HEK293 (cell line): ENCODE measurements around the gene KCTD14.

Source experiments
- ZNF529 ChIP-seq: fragments of 450-650 bp; formaldehyde crosslinking; IDR thresholded peaks from 2 replicates; pipeline ENCODE4 v1.5.1; 2017; ENCODE audit warnings: missing genetic modification characterization, missing biosample characterization; ENCODE audit not compliant: insufficient replicate concordance
- ZNF558 ChIP-seq: fragments of 450-650 bp; formaldehyde crosslinking; IDR thresholded peaks from 2 replicates; pipeline ENCODE4 v1.5.1; 2016; ENCODE audit warnings: missing biosample characterization, missing genetic modification characterization
- ZNF747 ChIP-seq: fragments of 450-650 bp; formaldehyde crosslinking; IDR thresholded peaks from 2 replicates; pipeline ENCODE4 v1.5.1; 2016; ENCODE audit warnings: missing biosample characterization, missing genetic modification characterization
- TF ChIP-seq, protein P1 (sequence below): fragments of 450-650 bp; formaldehyde crosslinking; IDR thresholded peaks from 2 replicates; pipeline ENCODE4 v1.5.1; 2016; ENCODE audit warnings: missing biosample characterization, missing genetic modification characterization
- TF ChIP-seq, protein P2 (sequence below): fragments of 450-650 bp; formaldehyde crosslinking; IDR thresholded peaks from 2 replicates; pipeline ENCODE4 v1.5.1; 2016; ENCODE audit warnings: missing biosample characterization, missing genetic modification characterization

- TF ChIP-seq, protein P1, sequence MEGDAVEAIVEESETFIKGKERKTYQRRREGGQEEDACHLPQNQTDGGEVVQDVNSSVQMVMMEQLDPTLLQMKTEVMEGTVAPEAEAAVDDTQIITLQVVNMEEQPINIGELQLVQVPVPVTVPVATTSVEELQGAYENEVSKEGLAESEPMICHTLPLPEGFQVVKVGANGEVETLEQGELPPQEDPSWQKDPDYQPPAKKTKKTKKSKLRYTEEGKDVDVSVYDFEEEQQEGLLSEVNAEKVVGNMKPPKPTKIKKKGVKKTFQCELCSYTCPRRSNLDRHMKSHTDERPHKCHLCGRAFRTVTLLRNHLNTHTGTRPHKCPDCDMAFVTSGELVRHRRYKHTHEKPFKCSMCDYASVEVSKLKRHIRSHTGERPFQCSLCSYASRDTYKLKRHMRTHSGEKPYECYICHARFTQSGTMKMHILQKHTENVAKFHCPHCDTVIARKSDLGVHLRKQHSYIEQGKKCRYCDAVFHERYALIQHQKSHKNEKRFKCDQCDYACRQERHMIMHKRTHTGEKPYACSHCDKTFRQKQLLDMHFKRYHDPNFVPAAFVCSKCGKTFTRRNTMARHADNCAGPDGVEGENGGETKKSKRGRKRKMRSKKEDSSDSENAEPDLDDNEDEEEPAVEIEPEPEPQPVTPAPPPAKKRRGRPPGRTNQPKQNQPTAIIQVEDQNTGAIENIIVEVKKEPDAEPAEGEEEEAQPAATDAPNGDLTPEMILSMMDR, result no peak
- TF ChIP-seq ZNF529, result no peak
- no peak for TF ChIP-seq ZNF747 (tag by site-specific recombination)
- TF ChIP-seq, protein P2, sequence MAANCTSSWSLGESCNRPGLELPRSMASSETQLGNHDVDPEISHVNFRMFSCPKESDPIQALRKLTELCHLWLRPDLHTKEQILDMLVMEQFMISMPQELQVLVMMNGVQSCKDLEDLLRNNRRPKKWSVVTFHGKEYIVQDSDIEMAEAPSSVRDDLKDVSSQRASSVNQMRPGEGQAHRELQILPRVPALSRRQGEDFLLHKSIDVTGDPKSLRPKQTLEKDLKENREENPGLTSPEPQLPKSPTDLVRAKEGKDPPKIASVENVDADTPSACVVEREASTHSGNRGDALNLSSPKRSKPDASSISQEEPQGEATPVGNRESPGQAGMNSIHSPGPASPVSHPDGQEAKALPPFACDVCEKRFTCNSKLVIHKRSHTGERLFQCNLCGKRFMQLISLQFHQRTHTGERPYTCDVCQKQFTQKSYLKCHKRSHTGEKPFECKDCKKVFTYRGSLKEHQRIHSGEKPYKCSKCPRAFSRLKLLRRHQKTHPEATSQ (tag by site-specific recombination), result no peak
- TF ChIP-seq ZNF558, result no peak
Observed at GRCh38 chr11:78027759-78028158, 4.7 kb upstream of the KCTD14 start.
